Measurements from ENCODE around the gene THEM5.

GRCh38 chr1:151867321-151867720 is 13.8 kb upstream of the THEM5 start:
- TF ChIP-seq CTCF (conservative IDR thresholded peaks at IDR 0.05), result no peak
- TF ChIP-seq EZH2 (IDR thresholded peaks at IDR 0.05; ENCODE audit: low read depth), result no peak

Data from PC-9 (cell line).